HG03378 (cell line): ENCODE results near the gene TSTD2.
"Not testable (repeated sequence)": the region's sequence is repeated elsewhere in the genome, so short reads cannot be mapped to it uniquely, and the experiment has no call there.

ENCODE experiments used
- ATAC-seq: cut with Tn5 transposase; IDR thresholded peaks from one replicate; pipeline ENCODE4 v1.9.1; 2021; ENCODE audit warnings: mild to moderate bottlenecking, moderate library complexity; ENCODE audit not compliant: unreplicated experiment

The TSTD2 gene

DNA sequence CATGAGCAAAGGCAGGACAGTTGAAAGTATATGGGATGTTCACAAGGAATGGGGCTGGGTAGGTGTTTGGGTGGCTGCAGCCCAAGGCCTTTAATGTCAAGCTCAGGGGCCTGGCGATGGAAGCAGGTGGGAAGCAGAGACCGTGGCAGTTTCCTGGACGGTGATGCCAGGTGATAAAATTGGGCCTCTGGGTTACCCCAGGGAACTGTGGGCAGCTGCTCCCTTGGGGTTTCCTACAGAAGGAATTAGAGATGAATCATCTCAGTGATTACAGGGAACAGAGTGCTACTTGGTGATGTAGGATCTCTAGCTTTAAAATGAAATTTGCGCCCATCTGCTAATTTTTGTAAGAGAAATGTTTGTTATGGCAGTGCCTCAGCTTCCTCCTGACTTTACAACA is 39.2 kb downstream of the TSTD2 start:
- ATAC-seq: no peak

GRCh38 chr9:97592126-97592525 is 41.0 kb downstream of the TSTD2 start:
- ATAC-seq: no peak

DNA sequence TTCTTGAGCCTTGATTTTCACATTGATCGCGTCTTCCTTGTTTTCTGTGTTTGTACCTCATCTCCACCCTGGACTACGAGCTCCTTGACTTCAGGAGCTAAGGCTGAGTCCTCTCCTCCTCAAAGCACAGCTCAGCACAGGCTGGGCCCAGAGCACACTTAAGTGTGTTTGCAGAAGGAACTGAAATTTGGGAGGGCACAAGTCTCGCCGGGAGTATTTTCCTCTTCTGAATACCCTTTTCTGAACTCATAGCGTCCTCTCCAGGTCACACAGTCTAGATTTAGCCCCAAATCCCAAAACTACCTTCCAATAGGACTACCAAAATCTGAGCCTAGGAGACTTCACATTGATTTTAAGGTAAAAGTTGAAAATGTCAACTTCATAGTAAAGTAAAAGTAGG is 41.6 kb downstream of the TSTD2 start:
- no peak for ATAC-seq

DNA sequence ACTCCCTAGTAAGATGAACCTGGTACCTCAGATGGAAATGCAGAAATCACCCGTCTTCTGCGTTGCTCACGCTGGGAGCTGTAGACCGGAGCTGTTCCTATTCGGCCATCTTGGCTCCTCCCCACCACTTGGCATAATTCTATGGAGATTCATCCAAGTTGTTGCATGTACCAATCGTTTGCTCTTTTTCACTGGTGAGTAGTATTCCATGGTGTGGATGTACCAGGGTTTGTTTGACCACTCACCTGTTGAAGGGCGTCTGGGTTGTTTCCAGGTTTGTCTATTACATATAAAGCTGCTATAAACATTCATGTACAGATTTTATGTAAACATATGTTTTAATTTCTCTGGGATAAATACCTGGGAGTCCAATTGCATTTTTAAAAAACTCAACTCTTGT is 46.3 kb downstream of the TSTD2 start:
- not testable (repeated sequence) for ATAC-seq

- ATAC-seq: not testable (repeated sequence)
Measured at GRCh38 chr9:97584778-97585177, 48.4 kb downstream of the TSTD2 start.

GRCh38 chr9:97581590-97581989 is 51.6 kb downstream of the TSTD2 start:
- ATAC-seq: not testable (repeated sequence)

DNA sequence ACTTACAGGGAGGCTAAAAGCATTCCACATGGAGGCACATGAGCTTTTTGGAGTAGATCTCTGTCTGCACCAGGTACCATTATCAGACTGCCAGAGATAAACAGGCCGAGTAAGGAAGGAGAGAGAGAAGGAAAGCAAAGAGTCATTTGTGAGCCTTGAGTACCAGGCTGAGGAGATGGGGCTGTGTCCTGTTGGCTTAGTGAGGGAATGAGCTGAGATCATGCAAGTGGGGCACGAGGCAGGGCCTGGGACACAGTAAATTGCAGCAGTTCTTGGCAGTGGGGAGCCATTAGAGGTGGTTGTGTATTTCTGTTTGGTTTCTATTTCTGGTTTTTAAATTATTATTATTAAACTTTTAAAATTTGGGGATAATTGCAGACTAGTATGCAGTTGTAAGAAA is 53.3 kb downstream of the TSTD2 start:
- ATAC-seq: no peak

- ATAC-seq: no peak
Measured at GRCh38 chr9:97578846-97579245, 54.3 kb downstream of the TSTD2 start.

DNA sequence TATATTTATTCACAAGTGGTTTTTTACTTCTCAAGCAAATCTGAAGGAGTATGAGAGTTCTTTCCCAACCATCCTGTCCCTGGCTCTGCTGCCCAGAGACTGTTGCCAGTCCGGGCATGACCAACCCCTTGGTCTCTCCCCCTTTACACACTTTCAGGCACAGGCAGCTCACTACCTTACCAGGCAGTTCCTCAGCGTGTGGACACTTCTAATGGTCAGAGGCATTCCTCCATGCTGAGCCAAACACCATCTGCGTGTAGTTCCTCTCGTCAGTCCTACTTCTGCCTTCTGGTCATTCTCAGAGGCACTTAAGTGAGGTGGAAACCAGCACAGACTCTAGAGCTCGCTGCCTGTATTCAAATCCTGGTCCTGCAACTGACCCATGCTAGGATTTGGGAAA is 56.1 kb downstream of the TSTD2 start:
- ATAC-seq: no peak

- no peak for ATAC-seq
Measured at GRCh38 chr9:97575673-97576200, 57.4 kb downstream of the TSTD2 start.

- ATAC-seq: not testable (repeated sequence)
Measured at GRCh38 chr9:97574921-97575672, 58.1 kb downstream of the TSTD2 start.

DNA sequence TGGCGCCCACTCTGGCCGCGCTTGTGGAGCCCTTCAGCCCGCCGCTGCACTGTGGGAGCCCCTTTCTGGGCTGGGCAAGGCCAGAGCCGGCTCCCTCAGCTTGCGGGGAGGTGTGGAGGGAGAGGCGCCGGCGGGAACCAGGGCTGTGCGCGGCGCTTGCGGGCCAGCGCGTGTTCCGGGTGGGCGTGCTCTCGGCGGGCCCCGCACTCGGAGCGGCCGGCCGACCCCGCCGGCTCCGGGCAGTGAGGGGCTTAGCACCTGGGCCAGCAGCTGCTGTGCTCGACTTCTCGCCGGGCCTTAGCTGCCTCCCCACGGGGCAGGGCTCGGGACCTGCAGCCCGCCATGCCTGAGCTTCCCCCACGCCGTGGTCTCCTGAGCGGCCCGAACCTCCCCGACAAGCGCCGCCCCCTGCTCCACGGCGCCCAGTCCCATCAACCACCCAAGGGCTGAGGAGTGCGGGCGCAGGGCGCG is 59.0 kb downstream of the TSTD2 start:
- not testable (repeated sequence) for ATAC-seq

DNA sequence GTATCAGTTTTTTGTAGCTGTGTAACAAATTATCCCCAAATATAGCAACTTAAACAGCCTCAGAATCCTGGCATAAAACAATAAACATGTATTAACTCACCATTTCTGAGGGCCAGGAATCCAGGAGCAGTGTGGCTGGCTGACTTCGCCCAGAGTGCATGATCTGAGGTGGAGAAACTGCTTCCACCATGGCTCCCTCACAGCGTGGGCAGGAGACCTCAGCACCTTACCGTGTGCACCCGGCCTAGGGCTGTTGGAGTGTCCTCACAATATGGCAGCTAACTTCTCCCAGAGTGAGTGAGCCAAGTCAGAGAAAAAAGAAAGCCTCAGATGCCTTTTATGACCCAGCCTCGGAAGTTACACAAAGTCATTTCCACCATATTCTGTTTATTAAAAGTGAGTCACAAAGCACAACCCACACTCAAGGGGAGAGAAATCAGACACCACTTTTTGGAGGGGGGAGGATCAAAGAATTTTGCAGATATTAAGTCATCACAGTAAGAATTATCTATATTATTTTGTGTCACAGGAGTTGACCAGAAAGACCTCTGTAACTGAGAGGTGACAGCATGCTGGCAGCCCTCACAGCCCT is 59.6 kb downstream of the TSTD2 start:
- no peak for ATAC-seq

GRCh38 chr9:97572892-97573365 is 60.2 kb downstream of the TSTD2 start:
- no peak for ATAC-seq

DNA sequence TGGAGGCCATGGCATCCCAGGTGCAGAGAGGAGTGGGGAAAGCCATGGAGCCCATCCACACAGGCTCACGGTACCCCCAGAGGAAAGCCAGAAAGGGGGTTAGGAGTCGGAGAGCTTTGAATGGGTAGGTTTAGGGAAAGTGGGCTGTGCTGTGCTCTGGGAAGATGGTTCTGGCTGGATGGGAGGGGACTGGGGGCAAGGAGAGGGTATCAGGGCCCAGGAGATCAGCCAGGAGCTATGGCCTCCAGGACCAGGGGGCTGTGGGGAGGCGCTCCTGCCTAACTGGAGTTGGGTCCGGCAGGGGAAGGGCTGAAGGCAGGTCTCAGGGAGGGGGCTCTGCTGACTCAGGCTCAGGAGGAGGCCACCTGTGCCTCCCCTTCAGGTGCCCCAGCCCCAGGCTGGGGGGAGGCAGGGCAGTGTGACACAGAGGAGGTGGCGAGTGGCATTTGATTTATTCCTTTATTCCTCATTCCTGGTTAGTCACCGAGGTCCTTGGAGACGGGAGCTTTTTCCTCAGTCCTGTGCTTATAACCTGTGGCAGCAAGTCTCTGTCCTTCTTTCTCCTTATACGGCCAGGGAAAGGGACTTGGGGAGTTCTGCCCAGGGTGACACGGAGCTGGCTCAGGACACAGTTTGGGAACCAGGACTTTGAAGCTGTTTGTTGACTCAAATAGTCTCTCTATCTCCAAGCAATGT is 60.8 kb downstream of the TSTD2 start:
- ATAC-seq: no peak

DNA sequence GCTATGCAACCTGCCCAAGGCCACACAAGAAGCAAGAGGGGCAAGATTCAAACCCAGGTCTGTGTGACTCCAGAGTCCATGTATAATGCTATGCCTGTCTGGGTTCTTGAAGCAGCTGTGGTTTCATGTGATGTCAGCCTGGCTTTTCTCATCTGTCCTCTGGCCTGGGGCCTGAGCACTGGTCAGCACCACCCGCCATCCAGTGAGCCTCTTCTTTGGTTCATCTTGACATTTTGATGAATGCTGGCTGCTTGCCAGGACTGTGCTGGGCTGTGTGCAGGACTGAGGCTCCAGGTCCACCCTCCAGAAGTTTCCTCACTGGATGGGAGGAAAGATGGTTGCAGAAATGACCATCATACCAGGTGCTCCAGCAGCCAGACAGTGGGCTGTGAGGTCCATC is 61.5 kb downstream of the TSTD2 start:
- ATAC-seq: no peak

GRCh38 chr9:97570899-97571298 is 62.3 kb downstream of the TSTD2 start:
- ATAC-seq: no peak

DNA sequence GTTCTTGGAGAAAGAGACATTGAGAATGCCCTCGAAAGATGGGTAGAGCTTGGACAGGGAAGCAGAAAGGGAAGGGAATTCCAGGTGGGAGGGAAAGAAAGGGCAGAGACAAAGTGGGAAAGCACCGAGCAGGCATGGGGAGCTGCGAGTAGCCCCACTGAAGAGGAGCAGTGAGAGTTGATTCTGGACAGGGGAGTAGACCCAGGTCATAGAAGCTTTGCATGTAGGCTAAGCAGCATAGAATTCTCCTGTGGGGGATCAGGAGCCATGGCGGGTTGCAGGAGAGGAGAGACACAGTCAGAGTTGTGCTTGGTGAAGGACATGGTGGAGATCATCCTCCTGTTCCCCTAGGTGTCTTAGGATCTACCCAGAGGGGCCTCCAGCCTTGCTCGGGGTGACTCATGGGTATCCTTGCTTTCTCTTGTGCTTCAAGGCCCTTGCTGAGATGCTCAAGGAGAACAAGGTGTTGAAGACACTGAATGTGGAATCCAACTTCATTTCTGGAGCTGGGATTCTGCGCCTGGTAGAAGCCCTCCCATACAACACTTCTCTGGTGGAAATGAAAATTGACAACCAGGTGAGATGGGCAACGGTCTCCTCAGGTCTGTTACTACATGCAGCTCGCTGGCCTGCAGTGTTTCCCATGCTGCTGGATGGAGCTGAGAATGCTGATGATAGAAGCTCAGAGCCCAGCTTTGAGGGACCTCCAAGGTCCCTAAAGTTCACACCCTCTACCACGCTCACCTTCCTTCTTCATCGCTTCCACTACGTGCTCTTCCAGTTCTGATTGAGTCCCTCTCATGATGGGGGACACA is 64.5 kb downstream of the TSTD2 start:
- ATAC-seq: no peak

- ATAC-seq: no peak
Measured at GRCh38 chr9:97567894-97568202, 65.3 kb downstream of the TSTD2 start.

- ATAC-seq: no peak
Measured at GRCh38 chr9:97567182-97567893, 65.8 kb downstream of the TSTD2 start.
